ENCODE measurements around the gene VPS13A.

- TF ChIP-seq AFF4 (CRISPR knock-in tag; IDR thresholded peaks at IDR 0.05) (no peak), STAG1 (CRISPR knock-in tag; IDR thresholded peaks at IDR 0.05) (no peak), SNAI1 (CRISPR knock-in tag; IDR thresholded peaks at IDR 0.05; ENCODE audit: borderline replicate concordance) (no peak), DR1 (CRISPR knock-in tag; IDR thresholded peaks at IDR 0.05) (no peak), ZNF7 (CRISPR knock-in tag; IDR thresholded peaks at IDR 0.05) (no peak), BHLHE40 (IDR thresholded peaks at IDR 0.05; ENCODE audit: low read length) (no peak), RBM22 (optimal IDR thresholded peaks at IDR 0.05; ENCODE audit: low read length) (no peak)
Measured at GRCh38 chr9:77392328-77392727, 215.0 kb downstream of the VPS13A start.

All from HepG2 (cell line).